MV-4-11 (cell line): ENCODE results near the gene IL9R.
"Not testable (repeated sequence)": the region's sequence is repeated elsewhere in the genome, so short reads cannot be mapped to it uniquely, and the experiment has no call there.

Source experiments
- DNase-seq: peaks from one replicate; lab custom pipeline; 2025; lab: John Stamatoyannopoulos, UW

IL9R gene

DNA sequence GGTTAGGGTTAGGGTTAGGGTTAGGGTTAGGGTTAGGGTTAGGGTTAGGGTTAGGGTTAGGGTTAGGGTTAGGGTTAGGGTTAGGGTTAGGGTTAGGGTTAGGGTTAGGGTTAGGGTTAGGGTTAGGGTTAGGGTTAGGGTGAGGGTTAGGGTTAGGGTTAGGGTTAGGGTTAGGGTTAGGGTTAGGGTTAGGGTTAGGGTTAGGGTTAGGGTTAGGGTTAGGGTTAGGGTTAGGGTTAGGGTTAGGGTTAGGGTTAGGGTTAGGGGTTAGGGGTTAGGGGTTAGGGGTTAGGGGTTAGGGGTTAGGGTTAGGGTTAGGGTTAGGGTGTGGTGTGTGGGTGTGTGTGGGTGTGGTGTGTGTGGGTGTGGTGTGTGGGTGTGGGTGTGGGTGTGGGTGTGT lies 33.0 kb downstream of the IL9R start:
- DNase-seq = not testable (repeated sequence)
